HCT116 (cell line): ENCODE data around the gene CNTN4. TPM values are rescaled to one million over a fixed set of nuclear protein-coding genes. Genes with fewer than 3 reads are reported as not detected.

ENCODE experiments used
- ATAC-seq: fragments of 200-7000 bp; cut with Tn5 transposase; 2 replicates; pipeline ENCODE4 v1.9.1; 2020; ENCODE audit warnings: mild to moderate bottlenecking, moderate library complexity
- BruUV-seq: library from RNA; stranded (reverse); fragments of 400-500 nt; replicated peaks from 2 replicates; lab custom pipeline; 2021; lab: Mats Ljungman, UMichigan
- CTCF ChIA-PET: fragments of 300-600 bp; sonication (Branson Sonifier 250); formaldehyde crosslinking; loops from one replicate; lab custom pipeline; 2021; ENCODE audit warnings: antibody characterized with exemption; lab: Charles Lee
- POLR2A ChIA-PET: fragments of 300-600, 350-600 bp; sonication (Branson Sonifier 250); formaldehyde crosslinking; loops from one replicate; lab custom pipeline; 2021; ENCODE audit warnings: antibody characterized with exemption; lab: Charles Lee
- RAD21 ChIA-PET, 2 experiments: fragments of 300-600 bp; sonication (Branson Sonifier 250); formaldehyde crosslinking; loops; one replicate each; lab custom pipeline; 2023; ENCODE audit warnings: low total read pairs in 2 of 2; ENCODE audit not compliant: uncharacterized antibody in 2 of 2, unreplicated experiment in 2 of 2, low non-redundant PET in 1 of 2; lab: Charles Lee
- DNase-seq: peaks from one replicate; pipeline ENCODE4 v3.0.0-alpha.2; 2010; ENCODE audit warnings: low read depth, low spot score
- H2AFZ ChIP-seq: fragments of 200-600 bp; shearing (Covaris generic), sonication (generic); 2 replicates; pipeline ENCODE4 v1.6.1; 2017; ENCODE audit warnings: low read depth, mixed run types, mixed read lengths, antibody characterized with exemption, low read length; ENCODE audit not compliant: poor library complexity, severe bottlenecking
- H3K27ac ChIP-seq: 2 replicates; pipeline ENCODE4 v1.5.1; 2012; ENCODE audit warnings: low read depth, low read length
- H3K27me3 ChIP-seq: fragments of 200-600 bp; sonication (generic); 2 replicates; pipeline ENCODE4 v1.6.1; 2016; ENCODE audit warnings: mixed run types, low read length, mixed read lengths; ENCODE audit not compliant: insufficient read depth
- H3K36me3 ChIP-seq, 2 experiments: fragments of 200-500 bp in 1 of 2; fragments of 200-600 bp in 1 of 2; sonication (Bioruptor generic) in 1 of 2; sonication (generic) in 1 of 2; 2 replicates each; pipeline versions ENCODE4 v1.5.1 to v1.6.1; 2014 to 2016; ENCODE audit warnings: low read length in 2 of 2, inconsistent platforms in 1 of 2, mixed read lengths in 1 of 2, mixed run types in 1 of 2; ENCODE audit not compliant: insufficient read depth in 2 of 2, control insufficient read depth in 1 of 2
- H3K4me1 ChIP-seq, 2 experiments: fragments of 200-600 bp in 1 of 2; sonication (generic) in 1 of 2; 2 replicates each; pipeline versions ENCODE4 v1.5.1 to v1.6.1; 2012 to 2017; ENCODE audit warnings: low read length in 2 of 2, inconsistent platforms in 1 of 2, mild to moderate bottlenecking in 1 of 2, mixed read lengths in 1 of 2, mixed run types in 1 of 2, moderate library complexity in 1 of 2; ENCODE audit not compliant: insufficient read depth in 2 of 2, control insufficient read depth in 1 of 2
- H3K4me2 ChIP-seq: fragments of 200-600 bp; sonication (generic); 2 replicates; pipeline ENCODE4 v1.6.1; 2017; ENCODE audit warnings: mixed run types, low read length, mixed read lengths
- H3K4me3 ChIP-seq, 2 experiments: fragments of 200-600 bp in 1 of 2; sonication (generic) in 1 of 2; replicated peaks in 1 of 2; 2 replicates each; pipeline ENCODE4 v1.5.1; 2011 to 2016; ENCODE audit warnings: low read length in 2 of 2, control low read depth in 1 of 2, low read depth in 1 of 2, mild to moderate bottlenecking in 1 of 2, mixed read lengths in 1 of 2, mixed run types in 1 of 2
- H3K79me2 ChIP-seq: fragments of 200-600 bp; sonication (generic); 2 replicates; pipeline ENCODE4 v1.6.1; 2017; ENCODE audit warnings: mild to moderate bottlenecking, mixed run types, low read length, moderate library complexity, mixed read lengths; ENCODE audit not compliant: insufficient read depth
- H3K9ac ChIP-seq: fragments of 200-600 bp; sonication (generic); 2 replicates; pipeline ENCODE4 v1.6.1; 2016; ENCODE audit warnings: low read length, mixed read lengths
- H3K9me2 ChIP-seq: fragments of 200-600 bp; sonication (generic), shearing (Covaris generic); 2 replicates; pipeline ENCODE4 v1.6.1; 2017; ENCODE audit warnings: mixed run types, mild to moderate bottlenecking, moderate library complexity; ENCODE audit not compliant: insufficient read depth
- H3K9me3 ChIP-seq, 2 experiments: fragments of 200-500 bp in 1 of 2; fragments of 200-600 bp in 1 of 2; sonication (Bioruptor generic) in 1 of 2; sonication (generic) in 1 of 2; 2 replicates each; pipeline ENCODE4 v1.6.1; 2014 to 2017; ENCODE audit warnings: low read length in 2 of 2, mixed read lengths in 2 of 2, inconsistent platforms in 1 of 2, low read depth in 1 of 2, mild to moderate bottlenecking in 1 of 2, mixed run types in 1 of 2, moderate library complexity in 1 of 2; ENCODE audit not compliant: control insufficient read depth in 1 of 2, insufficient read depth in 1 of 2
- H4K20me1 ChIP-seq: fragments of 200-600 bp; sonication (generic), shearing (Covaris generic); 2 replicates; pipeline ENCODE4 v1.6.1; 2017; ENCODE audit warnings: mixed run types, mild to moderate bottlenecking, moderate library complexity; ENCODE audit not compliant: insufficient read depth
- CBX3 ChIP-seq: IDR thresholded peaks from 2 replicates; pipeline ENCODE4 v1.6.1; 2012; ENCODE audit warnings: low read depth
- CEBPB ChIP-seq: IDR thresholded peaks from 2 replicates; pipeline ENCODE4 v1.6.1; 2012; ENCODE audit warnings: low read depth
- EGR1 ChIP-seq: IDR thresholded peaks from 2 replicates; pipeline ENCODE4 v1.6.1; 2012; ENCODE audit warnings: low read depth
- ELF1 ChIP-seq: IDR thresholded peaks from 2 replicates; pipeline ENCODE4 v1.6.1; 2012; ENCODE audit warnings: low read depth, borderline replicate concordance
- EZH2 ChIP-seq: fragments of 200-600 bp; sonication (generic); IDR thresholded peaks from 2 replicates; pipeline ENCODE4 v1.6.1; 2017; ENCODE audit warnings: antibody characterized with exemption, mixed run types
- EZH2phosphoT487 ChIP-seq: fragments of 200-600 bp; IDR thresholded peaks from 2 replicates; pipeline ENCODE4 v1.6.1; 2018; ENCODE audit warnings: antibody characterized with exemption, borderline replicate concordance
- JUND ChIP-seq: IDR thresholded peaks from 2 replicates; pipeline ENCODE4 v1.6.1; 2012
- MAX ChIP-seq: IDR thresholded peaks from 2 replicates; pipeline ENCODE4 v1.6.1; 2012
- RAD21 ChIP-seq: IDR thresholded peaks from 2 replicates; pipeline ENCODE4 v1.6.1; 2012; ENCODE audit warnings: low read depth, mild to moderate bottlenecking
- SRF ChIP-seq: IDR thresholded peaks from 2 replicates; pipeline ENCODE4 v1.6.1; 2012; ENCODE audit warnings: low read depth
- YY1 ChIP-seq: IDR thresholded peaks from 2 replicates; pipeline ENCODE4 v1.6.1; 2011; ENCODE audit warnings: low read length, low read depth, moderate library complexity, mild to moderate bottlenecking; ENCODE audit not compliant: insufficient replicate concordance; ENCODE audit errors: extremely low read depth
- ZFX ChIP-seq: fragments of 450-650 bp; IDR thresholded peaks from 2 replicates; pipeline ENCODE4 v1.6.1; 2017
- intact Hi-C: fragments of 100-400 bp; cut with micrococcal nuclease; formaldehyde crosslinking; loops from 2 replicates; pipeline ENCODE4 v1.10.0; 2022
- total RNA-seq: library from RNA; stranded (reverse); gene quantifications from one replicate; pipeline ENCODE4 v1.2.1, GENCODE V29; 2021; ENCODE audit not compliant: unreplicated experiment
- TF ChIP-seq, protein P1 (sequence below): IDR thresholded peaks from 2 replicates; pipeline ENCODE4 v1.6.1; 2012; ENCODE audit warnings: low read depth
- TF ChIP-seq, protein P2 (sequence below): IDR thresholded peaks from 2 replicates; pipeline ENCODE4 v1.6.1; 2012

Gene CNTN4
- total RNA-seq, 1 experiment from 2014 or later = not detected

DNA sequence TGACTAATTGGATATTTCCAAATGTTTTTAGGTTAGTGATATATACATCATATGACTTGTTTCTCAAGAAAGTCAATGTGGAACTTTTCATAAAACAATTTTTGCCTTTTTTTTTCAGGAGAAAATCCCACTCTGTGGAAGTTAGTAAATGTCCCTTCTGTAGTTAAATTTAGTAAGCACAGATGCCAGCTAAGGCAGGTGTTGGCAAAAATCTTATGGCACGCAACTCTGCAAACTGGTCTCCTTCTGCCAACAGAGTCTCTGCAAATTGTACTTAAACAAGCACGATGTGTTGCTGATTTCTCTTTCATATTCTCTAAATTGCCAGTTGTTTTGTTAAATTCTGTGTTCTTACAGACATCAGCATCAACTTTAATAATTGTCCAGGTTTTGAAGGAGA lies 777.7 kb downstream of the CNTN4 start:
- DNase-seq (no peak), ATAC-seq (no peak)
- Histone ChIP-seq H3K27me3 (no peaks in the 10 kb centered on the region), H3K9me2 (no peaks in the 10 kb centered on the region), H2AFZ (no peak overlapping the region), H3K9ac (no peak overlapping the region), H3K36me3 (no peaks in the 10 kb centered on the region), H3K9me3 (peaks cover 3 to 30% of the 10 kb centered on the region in 2 experiments; a peak in 3 of 4 replicates), H3K27ac (no peak overlapping the region), H4K20me1 (no peaks in the 10 kb centered on the region), H3K79me2 (no peaks in the 10 kb centered on the region), H3K4me3 (no peak overlapping the region), H3K4me1 (no peaks in the 10 kb centered on the region), H3K4me2 (no peak overlapping the region)
- intact Hi-C loops = no loop called here
- POLR2A ChIA-PET = no interaction called here
- TF ChIP-seq, protein P1, sequence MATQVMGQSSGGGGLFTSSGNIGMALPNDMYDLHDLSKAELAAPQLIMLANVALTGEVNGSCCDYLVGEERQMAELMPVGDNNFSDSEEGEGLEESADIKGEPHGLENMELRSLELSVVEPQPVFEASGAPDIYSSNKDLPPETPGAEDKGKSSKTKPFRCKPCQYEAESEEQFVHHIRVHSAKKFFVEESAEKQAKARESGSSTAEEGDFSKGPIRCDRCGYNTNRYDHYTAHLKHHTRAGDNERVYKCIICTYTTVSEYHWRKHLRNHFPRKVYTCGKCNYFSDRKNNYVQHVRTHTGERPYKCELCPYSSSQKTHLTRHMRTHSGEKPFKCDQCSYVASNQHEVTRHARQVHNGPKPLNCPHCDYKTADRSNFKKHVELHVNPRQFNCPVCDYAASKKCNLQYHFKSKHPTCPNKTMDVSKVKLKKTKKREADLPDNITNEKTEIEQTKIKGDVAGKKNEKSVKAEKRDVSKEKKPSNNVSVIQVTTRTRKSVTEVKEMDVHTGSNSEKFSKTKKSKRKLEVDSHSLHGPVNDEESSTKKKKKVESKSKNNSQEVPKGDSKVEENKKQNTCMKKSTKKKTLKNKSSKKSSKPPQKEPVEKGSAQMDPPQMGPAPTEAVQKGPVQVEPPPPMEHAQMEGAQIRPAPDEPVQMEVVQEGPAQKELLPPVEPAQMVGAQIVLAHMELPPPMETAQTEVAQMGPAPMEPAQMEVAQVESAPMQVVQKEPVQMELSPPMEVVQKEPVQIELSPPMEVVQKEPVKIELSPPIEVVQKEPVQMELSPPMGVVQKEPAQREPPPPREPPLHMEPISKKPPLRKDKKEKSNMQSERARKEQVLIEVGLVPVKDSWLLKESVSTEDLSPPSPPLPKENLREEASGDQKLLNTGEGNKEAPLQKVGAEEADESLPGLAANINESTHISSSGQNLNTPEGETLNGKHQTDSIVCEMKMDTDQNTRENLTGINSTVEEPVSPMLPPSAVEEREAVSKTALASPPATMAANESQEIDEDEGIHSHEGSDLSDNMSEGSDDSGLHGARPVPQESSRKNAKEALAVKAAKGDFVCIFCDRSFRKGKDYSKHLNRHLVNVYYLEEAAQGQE = no peak
- no peak for TF ChIP-seq MAX
- no peak for TF ChIP-seq EZH2
- TF ChIP-seq EZH2phosphoT487 = no peak
- TF ChIP-seq JUND = no peak
- no peak for TF ChIP-seq RAD21
- TF ChIP-seq SRF = no peak
- no peak for TF ChIP-seq YY1
- TF ChIP-seq EGR1 = no peak
- TF ChIP-seq CEBPB = no peak
- TF ChIP-seq ELF1 = no peak
- TF ChIP-seq ZFX = no peak
- no peak for TF ChIP-seq CBX3
- TF ChIP-seq, protein P2, sequence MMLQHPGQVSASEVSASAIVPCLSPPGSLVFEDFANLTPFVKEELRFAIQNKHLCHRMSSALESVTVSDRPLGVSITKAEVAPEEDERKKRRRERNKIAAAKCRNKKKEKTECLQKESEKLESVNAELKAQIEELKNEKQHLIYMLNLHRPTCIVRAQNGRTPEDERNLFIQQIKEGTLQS = no peak
- no TSS peak for BruUV-seq
- RAD21 ChIA-PET = no interaction called here
- CTCF ChIA-PET = no interaction called here
